Measurements from ENCODE around the gene IP6K2. TPM values are rescaled to one million over a fixed set of nuclear protein-coding genes. Genes with fewer than 3 reads are reported as not detected.

IP6K2 gene
- total and polyA plus RNA-seq, 2 of the 13 experiments (the other 11 are each of a cell fraction or from before 2014, with no cell fraction given), result 85.5 to 112 TPM

DNA sequence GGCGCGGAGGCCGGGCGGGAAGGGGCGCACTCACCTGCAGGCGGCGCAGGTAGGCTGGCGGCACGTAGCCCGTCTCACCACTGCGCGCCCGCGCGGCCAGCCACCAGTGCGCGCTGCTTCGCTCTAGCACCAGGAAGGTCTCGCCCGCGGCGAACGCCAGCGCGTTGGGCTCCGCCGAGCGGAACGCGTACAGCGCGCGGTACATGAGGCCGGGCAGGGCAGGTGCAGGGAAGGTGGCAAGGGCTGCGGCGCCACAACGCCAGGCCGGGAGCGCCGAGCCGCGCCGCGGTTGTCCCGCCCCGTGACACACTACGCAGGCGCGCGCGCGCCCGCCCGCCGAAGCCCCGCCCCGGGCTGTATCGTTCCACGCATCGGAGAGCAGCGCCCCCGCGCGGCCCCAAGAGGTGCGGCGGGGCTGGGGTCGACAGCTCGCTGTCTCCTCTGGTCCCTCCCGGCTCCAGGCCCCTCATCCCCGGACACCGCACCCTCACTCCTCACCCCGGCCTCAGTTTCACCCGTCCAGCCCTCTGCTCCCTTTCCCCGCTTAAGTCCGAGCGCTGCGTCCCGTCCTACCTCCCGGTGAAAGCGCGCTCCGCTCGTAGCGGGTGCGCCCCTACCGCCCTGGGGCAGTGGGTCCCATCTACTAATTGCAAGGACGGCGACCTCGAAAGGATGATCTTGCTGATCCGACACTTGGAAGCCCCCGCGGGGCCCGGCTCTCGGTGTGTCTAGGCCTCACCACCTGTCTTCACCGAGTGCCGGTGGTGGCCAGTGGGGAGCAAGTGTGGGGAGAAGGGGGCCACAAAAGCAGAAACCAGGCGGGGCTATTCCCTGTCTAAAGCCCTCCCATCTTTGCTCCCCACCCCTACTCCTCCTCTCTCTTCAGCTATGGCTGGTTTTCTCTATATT is 31.2 kb downstream of the IP6K2 start, which contains the start of gene NCKIPSD (continued):
- TF ChIP-seq, protein P1, sequence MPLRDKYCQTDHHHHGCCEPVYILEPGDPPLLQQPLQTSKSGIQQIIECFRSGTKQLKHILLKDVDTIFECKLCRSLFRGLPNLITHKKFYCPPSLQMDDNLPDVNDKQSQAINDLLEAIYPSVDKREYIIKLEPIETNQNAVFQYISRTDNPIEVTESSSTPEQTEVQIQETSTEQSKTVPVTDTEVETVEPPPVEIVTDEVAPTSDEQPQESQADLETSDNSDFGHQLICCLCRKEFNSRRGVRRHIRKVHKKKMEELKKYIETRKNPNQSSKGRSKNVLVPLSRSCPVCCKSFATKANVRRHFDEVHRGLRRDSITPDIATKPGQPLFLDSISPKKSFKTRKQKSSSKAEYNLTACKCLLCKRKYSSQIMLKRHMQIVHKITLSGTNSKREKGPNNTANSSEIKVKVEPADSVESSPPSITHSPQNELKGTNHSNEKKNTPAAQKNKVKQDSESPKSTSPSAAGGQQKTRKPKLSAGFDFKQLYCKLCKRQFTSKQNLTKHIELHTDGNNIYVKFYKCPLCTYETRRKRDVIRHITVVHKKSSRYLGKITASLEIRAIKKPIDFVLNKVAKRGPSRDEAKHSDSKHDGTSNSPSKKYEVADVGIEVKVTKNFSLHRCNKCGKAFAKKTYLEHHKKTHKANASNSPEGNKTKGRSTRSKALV (CRISPR knock-in tag; IDR thresholded peaks at IDR 0.05), result peak; percentile 84; the same call in 1 of the 2 replicates
- TF ChIP-seq DR1 (CRISPR knock-in tag; IDR thresholded peaks at IDR 0.05) (peak; percentile 81), ZFAT (CRISPR knock-in tag; conservative IDR thresholded peaks at IDR 0.05) (no peak), RNF2 (conservative IDR thresholded peaks at IDR 0.05; ENCODE audit: low read depth) (no peak), ZBTB20 (CRISPR knock-in tag; IDR thresholded peaks at IDR 0.05; ENCODE audit: borderline replicate concordance, low read depth) (no peak), CC2D1A (CRISPR knock-in tag; IDR thresholded peaks at IDR 0.05) (no peak), RBM39 (IDR thresholded peaks at IDR 0.05; ENCODE audit: low read depth, low read length, poor library complexity, severe bottlenecking) (peak; percentile 39), YEATS2 (CRISPR knock-in tag; IDR thresholded peaks at IDR 0.05; ENCODE audit: borderline replicate concordance) (peak; percentile 56), ATAD3A (CRISPR knock-in tag; IDR thresholded peaks at IDR 0.05) (no peak), ZNF598 (CRISPR knock-in tag; IDR thresholded peaks at IDR 0.05; ENCODE audit: borderline replicate concordance) (no peak; the same call in 1 of the 2 replicates), RORA (CRISPR knock-in tag; IDR thresholded peaks at IDR 0.05) (no peak), ZNF589 (CRISPR knock-in tag; conservative IDR thresholded peaks at IDR 0.05) (no peak), ZNF383 (CRISPR knock-in tag; IDR thresholded peaks at IDR 0.05; ENCODE audit: borderline replicate concordance) (no peak), MEF2D (CRISPR knock-in tag; IDR thresholded peaks at IDR 0.05) (no peak)
- TF ChIP-seq, protein P2, sequence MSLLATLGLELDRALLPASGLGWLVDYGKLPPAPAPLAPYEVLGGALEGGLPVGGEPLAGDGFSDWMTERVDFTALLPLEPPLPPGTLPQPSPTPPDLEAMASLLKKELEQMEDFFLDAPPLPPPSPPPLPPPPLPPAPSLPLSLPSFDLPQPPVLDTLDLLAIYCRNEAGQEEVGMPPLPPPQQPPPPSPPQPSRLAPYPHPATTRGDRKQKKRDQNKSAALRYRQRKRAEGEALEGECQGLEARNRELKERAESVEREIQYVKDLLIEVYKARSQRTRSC (CRISPR knock-in tag; IDR thresholded peaks at IDR 0.05; ENCODE audit: low read depth), result peak; percentile 94; the same call in 1 of the 2 replicates
- TF ChIP-seq, protein P3, sequence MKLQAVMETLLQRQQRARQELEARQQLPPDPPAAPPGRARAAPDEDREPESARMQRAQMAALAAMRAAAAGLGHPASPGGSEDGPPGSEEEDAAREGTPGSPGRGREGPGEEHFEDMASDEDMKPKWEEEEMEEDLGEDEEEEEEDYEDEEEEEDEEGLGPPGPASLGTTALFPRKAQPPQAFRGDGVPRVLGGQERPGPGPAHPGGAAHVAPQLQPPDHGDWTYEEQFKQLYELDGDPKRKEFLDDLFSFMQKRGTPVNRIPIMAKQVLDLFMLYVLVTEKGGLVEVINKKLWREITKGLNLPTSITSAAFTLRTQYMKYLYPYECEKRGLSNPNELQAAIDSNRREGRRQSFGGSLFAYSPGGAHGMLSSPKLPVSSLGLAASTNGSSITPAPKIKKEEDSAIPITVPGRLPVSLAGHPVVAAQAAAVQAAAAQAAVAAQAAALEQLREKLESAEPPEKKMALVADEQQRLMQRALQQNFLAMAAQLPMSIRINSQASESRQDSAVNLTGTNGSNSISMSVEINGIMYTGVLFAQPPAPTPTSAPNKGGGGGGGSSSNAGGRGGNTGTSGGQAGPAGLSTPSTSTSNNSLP (IDR thresholded peaks at IDR 0.05; ENCODE audit: low read depth, low read length), result no peak
- TF ChIP-seq, protein P4, sequence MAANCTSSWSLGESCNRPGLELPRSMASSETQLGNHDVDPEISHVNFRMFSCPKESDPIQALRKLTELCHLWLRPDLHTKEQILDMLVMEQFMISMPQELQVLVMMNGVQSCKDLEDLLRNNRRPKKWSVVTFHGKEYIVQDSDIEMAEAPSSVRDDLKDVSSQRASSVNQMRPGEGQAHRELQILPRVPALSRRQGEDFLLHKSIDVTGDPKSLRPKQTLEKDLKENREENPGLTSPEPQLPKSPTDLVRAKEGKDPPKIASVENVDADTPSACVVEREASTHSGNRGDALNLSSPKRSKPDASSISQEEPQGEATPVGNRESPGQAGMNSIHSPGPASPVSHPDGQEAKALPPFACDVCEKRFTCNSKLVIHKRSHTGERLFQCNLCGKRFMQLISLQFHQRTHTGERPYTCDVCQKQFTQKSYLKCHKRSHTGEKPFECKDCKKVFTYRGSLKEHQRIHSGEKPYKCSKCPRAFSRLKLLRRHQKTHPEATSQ (CRISPR knock-in tag; IDR thresholded peaks at IDR 0.05; ENCODE audit: borderline replicate concordance), result no peak
- TF ChIP-seq, protein P5, sequence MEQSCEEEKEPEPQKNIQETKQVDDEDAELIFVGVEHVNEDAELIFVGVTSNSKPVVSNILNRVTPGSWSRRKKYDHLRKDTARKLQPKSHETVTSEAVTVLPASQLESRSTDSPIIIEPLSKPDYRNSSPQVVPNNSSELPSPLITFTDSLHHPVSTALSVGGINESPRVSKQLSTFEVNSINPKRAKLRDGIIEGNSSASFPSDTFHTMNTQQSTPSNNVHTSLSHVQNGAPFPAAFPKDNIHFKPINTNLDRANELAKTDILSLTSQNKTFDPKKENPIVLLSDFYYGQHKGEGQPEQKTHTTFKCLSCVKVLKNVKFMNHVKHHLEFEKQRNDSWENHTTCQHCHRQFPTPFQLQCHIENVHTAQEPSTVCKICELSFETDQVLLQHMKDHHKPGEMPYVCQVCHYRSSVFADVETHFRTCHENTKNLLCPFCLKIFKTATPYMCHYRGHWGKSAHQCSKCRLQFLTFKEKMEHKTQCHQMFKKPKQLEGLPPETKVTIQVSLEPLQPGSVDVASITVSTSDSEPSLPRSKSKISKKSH (CRISPR knock-in tag; IDR thresholded peaks at IDR 0.05; ENCODE audit: borderline replicate concordance), result no peak
- TF ChIP-seq, protein P6, sequence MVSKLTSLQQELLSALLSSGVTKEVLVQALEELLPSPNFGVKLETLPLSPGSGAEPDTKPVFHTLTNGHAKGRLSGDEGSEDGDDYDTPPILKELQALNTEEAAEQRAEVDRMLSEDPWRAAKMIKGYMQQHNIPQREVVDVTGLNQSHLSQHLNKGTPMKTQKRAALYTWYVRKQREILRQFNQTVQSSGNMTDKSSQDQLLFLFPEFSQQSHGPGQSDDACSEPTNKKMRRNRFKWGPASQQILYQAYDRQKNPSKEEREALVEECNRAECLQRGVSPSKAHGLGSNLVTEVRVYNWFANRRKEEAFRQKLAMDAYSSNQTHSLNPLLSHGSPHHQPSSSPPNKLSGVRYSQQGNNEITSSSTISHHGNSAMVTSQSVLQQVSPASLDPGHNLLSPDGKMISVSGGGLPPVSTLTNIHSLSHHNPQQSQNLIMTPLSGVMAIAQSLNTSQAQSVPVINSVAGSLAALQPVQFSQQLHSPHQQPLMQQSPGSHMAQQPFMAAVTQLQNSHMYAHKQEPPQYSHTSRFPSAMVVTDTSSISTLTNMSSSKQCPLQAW (CRISPR knock-in tag; IDR thresholded peaks at IDR 0.05), result peak; percentile 73

Data from HepG2 (cell line).